Gastrocnemius medialis (tissue), 4 donors: ENCODE data around the gene ZPBP.

Experiments
- CTCF ChIP-seq, 5 experiments: fragments of 450-650 bp in 3 of 5; fragments of 200-600 bp in 2 of 5; sonication (generic) in 2 of 5; IDR thresholded peaks in 4 of 5; conservative IDR thresholded peaks in 1 of 5; 1 replicate in 4 of 5; 2 replicates in 1 of 5; pipeline ENCODE4 v1.5.1; 2016 to 2019; ENCODE audit warnings: antibody characterized with exemption in 5 of 5, mild to moderate bottlenecking in 3 of 5, moderate library complexity in 3 of 5
- POLR2A ChIP-seq, 2 donors: fragments of 450-650 bp; IDR thresholded peaks; one replicate each; pipeline ENCODE4 v1.6.1; 2017; ENCODE audit warnings: antibody characterized with exemption in 2 of 2, mild to moderate bottlenecking in 2 of 2, moderate library complexity in 2 of 2

GRCh38 chr7:50037086-50037485 lies 56.0 kb downstream of the ZPBP start:
- TF ChIP-seq CTCF (IDR thresholded peaks at IDR 0.05 in 4 of 5, conservative IDR thresholded peaks at IDR 0.05 in 1 of 5) = no peak
- no peak for TF ChIP-seq POLR2A (IDR thresholded peaks at IDR 0.05)
